Measurements from ENCODE around the gene CPEB1.
"Not testable (repeated sequence)": the region's sequence is repeated elsewhere in the genome, so short reads cannot be mapped to it uniquely, and the experiment has no call there.

The CPEB1 gene

GRCh38 chr15:82539691-82540054, 107.5 kb downstream of the CPEB1 start:
- in situ Hi-C loops (cut with MboI; ENCODE audit: low sequenced_read_pairs, unreplicated experiment), result loop anchor here (10.0 kb wide), 1 partner anchor 465 kb away; no protein-coding TSS in a partner anchor
- no peak for DNase-seq (ENCODE audit: low spot score)
- no peak for TF ChIP-seq CTCF (IDR thresholded peaks at IDR 0.05; ENCODE audit: borderline replicate concordance, control extremely low read depth, extremely low read depth, insufficient read depth, missing control alignments)

GRCh38 chr15:82538961-82539690, 108.0 kb downstream of the CPEB1 start:
- DNase-seq (ENCODE audit: low spot score), result no peak
- in situ Hi-C loops (cut with MboI; ENCODE audit: low sequenced_read_pairs, unreplicated experiment), result loop anchor here (10.0 kb wide), 1 partner anchor 466 kb away; no protein-coding TSS in a partner anchor
- TF ChIP-seq CTCF (IDR thresholded peaks at IDR 0.05; ENCODE audit: borderline replicate concordance, control extremely low read depth, extremely low read depth, insufficient read depth, missing control alignments), result no peak

- TF ChIP-seq CTCF (IDR thresholded peaks at IDR 0.05; ENCODE audit: borderline replicate concordance, control extremely low read depth, extremely low read depth, insufficient read depth, missing control alignments), result no peak
- in situ Hi-C loops (cut with MboI; ENCODE audit: low sequenced_read_pairs, unreplicated experiment), result loop anchor here (10.0 kb wide), 1 partner anchor 467 kb away; no protein-coding TSS in a partner anchor
- DNase-seq (ENCODE audit: low spot score), result no peak
These were observed 109.7 kb downstream of the CPEB1 start for GRCh38 chr15:82537351-82537908.

- DNase-seq (ENCODE audit: low spot score), result no peak
- TF ChIP-seq CTCF (IDR thresholded peaks at IDR 0.05; ENCODE audit: borderline replicate concordance, control extremely low read depth, extremely low read depth, insufficient read depth, missing control alignments), result no peak
- in situ Hi-C loops (cut with MboI; ENCODE audit: low sequenced_read_pairs, unreplicated experiment), result loop anchor here (10.0 kb wide), 1 partner anchor 468 kb away; no protein-coding TSS in a partner anchor
These were observed 110.5 kb downstream of the CPEB1 start for GRCh38 chr15:82536409-82537350.

- TF ChIP-seq CTCF (IDR thresholded peaks at IDR 0.05; ENCODE audit: borderline replicate concordance, control extremely low read depth, extremely low read depth, insufficient read depth, missing control alignments), result no peak
- in situ Hi-C loops (cut with MboI; ENCODE audit: low sequenced_read_pairs, unreplicated experiment), result loop anchor here (10.0 kb wide), 1 partner anchor 469 kb away; no protein-coding TSS in a partner anchor
- DNase-seq (ENCODE audit: low spot score), result no peak
These were observed 111.4 kb downstream of the CPEB1 start for GRCh38 chr15:82535566-82536408.

- in situ Hi-C loops (cut with MboI; ENCODE audit: low sequenced_read_pairs, unreplicated experiment), result loop anchor here (10.0 kb wide), 1 partner anchor 470 kb away; no protein-coding TSS in a partner anchor
- DNase-seq (ENCODE audit: low spot score), result not testable (repeated sequence)
These were observed 112.0 kb downstream of the CPEB1 start for GRCh38 chr15:82535151-82535550.

- in situ Hi-C loops (cut with MboI; ENCODE audit: low sequenced_read_pairs, unreplicated experiment), result loop anchor here (10.0 kb wide), 1 partner anchor 470 kb away; no protein-coding TSS in a partner anchor
- DNase-seq (ENCODE audit: low spot score), result not testable (repeated sequence)
These were observed 112.7 kb downstream of the CPEB1 start for GRCh38 chr15:82534457-82534861.
